PFSK-1 (cell line): Measurements from ENCODE around the gene MYO7A.

Experiments used
- FOXP2 ChIP-seq: optimal IDR thresholded peaks from 2 replicates; pipeline ENCODE3; 2011; ENCODE audit warnings: borderline replicate concordance, control low read depth, inconsistent platforms; ENCODE audit not compliant: insufficient read depth; ENCODE audit errors: extremely low read length, extremely low read depth
- POLR2AphosphoS5 ChIP-seq: IDR thresholded peaks from 2 replicates; pipeline ENCODE4 v1.6.1; 2012; ENCODE audit warnings: low read depth, mild to moderate bottlenecking, control low read depth, low read length, moderate library complexity
- REST ChIP-seq, 2 experiments: IDR thresholded peaks; 2 replicates each; pipeline versions ENCODE4 v1.6.1 to v1.8.0; 2011 to 2012; ENCODE audit warnings: low read depth in 2 of 2, low read length in 2 of 2, control low read depth in 1 of 2, inconsistent platforms in 1 of 2, mild to moderate bottlenecking in 1 of 2, moderate library complexity in 1 of 2; ENCODE audit not compliant: insufficient read depth in 1 of 2
- SIN3A ChIP-seq: IDR thresholded peaks from 2 replicates; pipeline ENCODE4 v1.6.1; 2012; ENCODE audit warnings: mild to moderate bottlenecking, low read length, moderate library complexity, borderline replicate concordance; ENCODE audit not compliant: insufficient read depth
- TAF1 ChIP-seq: IDR thresholded peaks from 2 replicates; pipeline ENCODE4 v1.6.1; 2012; ENCODE audit warnings: low read length, control low read depth, borderline replicate concordance; ENCODE audit not compliant: insufficient read depth

MYO7A gene

GRCh38 chr11:77112641-77113381 is 15.2 kb upstream of the MYO7A start:
- TF ChIP-seq FOXP2 (no peak), TAF1 (no peak), POLR2AphosphoS5 (no peak), SIN3A (no peak), REST (IDR thresholded peaks at IDR 0.05; ENCODE audit: insufficient read depth in 1 of 2, low read depth in 2 of 2, low read length in 2 of 2) (no peak)

- TF ChIP-seq SIN3A (no peak), FOXP2 (no peak), TAF1 (no peak), POLR2AphosphoS5 (no peak)
These were observed 14.5 kb upstream of the MYO7A start for GRCh38 chr11:77113382-77114088.

- TF ChIP-seq POLR2AphosphoS5, result no peak
- no peak for TF ChIP-seq TAF1
- no peak for TF ChIP-seq FOXP2
- no peak for TF ChIP-seq REST (IDR thresholded peaks at IDR 0.05; ENCODE audit: insufficient read depth in 1 of 2, low read depth in 2 of 2, low read length in 2 of 2)
These were observed 14.0 kb upstream of the MYO7A start for GRCh38 chr11:77114089-77114463.

GRCh38 chr11:77115181-77115611 is 12.8 kb upstream of the MYO7A start:
- no peak for TF ChIP-seq POLR2AphosphoS5
- TF ChIP-seq FOXP2, result no peak
- no peak for TF ChIP-seq SIN3A
- TF ChIP-seq REST (IDR thresholded peaks at IDR 0.05; ENCODE audit: insufficient read depth in 1 of 2, low read depth in 2 of 2, low read length in 2 of 2), result no peak
- no peak for TF ChIP-seq TAF1

GRCh38 chr11:77115956-77116355 is 12.1 kb upstream of the MYO7A start:
- TF ChIP-seq POLR2AphosphoS5 (no peak), REST (IDR thresholded peaks at IDR 0.05; ENCODE audit: insufficient read depth in 1 of 2, low read depth in 2 of 2, low read length in 2 of 2) (no peak), TAF1 (no peak), FOXP2 (no peak), SIN3A (no peak)
